RWPE2 (cell line): ENCODE results near the gene ANTXRL.
"Not testable (repeated sequence)": the region's sequence is repeated elsewhere in the genome, so short reads cannot be mapped to it uniquely, and the experiment has no call there.

Experiments used
- ATAC-seq: fragments of 200-7000 bp; cut with Tn5 transposase; 3 replicates; pipeline ENCODE4 v1.9.1; 2021; ENCODE audit warnings: low read depth
- DNase-seq: peaks from one replicate; pipeline ENCODE4 v3.0.0-alpha.2; 2020; ENCODE audit warnings: low spot score
- H3K27ac ChIP-seq: fragments of 450-650 bp; 2 replicates; pipeline ENCODE4 v1.5.1; 2017; ENCODE audit warnings: mild to moderate bottlenecking; ENCODE audit not compliant: poor library complexity, severe bottlenecking
- H3K27me3 ChIP-seq: fragments of 250-450 bp; sonication (Bioruptor Pico); 2 replicates; pipeline ENCODE4 v1.5.1; 2021; ENCODE audit warnings: mild to moderate bottlenecking, moderate library complexity; ENCODE audit not compliant: insufficient read depth, poor library complexity, severe bottlenecking
- H3K36me3 ChIP-seq: fragments of 250-450 bp; sonication (Bioruptor Pico); 2 replicates; pipeline ENCODE4 v1.5.1; 2020; ENCODE audit warnings: low read depth, mild to moderate bottlenecking, moderate library complexity
- H3K4me1 ChIP-seq: fragments of 250-450 bp; sonication (Bioruptor Pico); 2 replicates; pipeline ENCODE4 v1.5.1; 2021; ENCODE audit warnings: mild to moderate bottlenecking, moderate library complexity; ENCODE audit not compliant: insufficient read depth, poor library complexity, severe bottlenecking
- H3K4me3 ChIP-seq: fragments of 250-450 bp; sonication (Bioruptor Pico); 2 replicates; pipeline ENCODE4 v1.5.1; 2021; ENCODE audit warnings: mild to moderate bottlenecking, moderate library complexity; ENCODE audit not compliant: severe bottlenecking
- H3K9me3 ChIP-seq: fragments of 250-450 bp; sonication (Bioruptor Pico); 2 replicates; pipeline ENCODE4 v1.5.1; 2021; ENCODE audit warnings: mild to moderate bottlenecking, moderate library complexity; ENCODE audit not compliant: severe bottlenecking
- CTCF ChIP-seq: fragments of 450-650 bp; IDR thresholded peaks from one replicate; pipeline ENCODE4 v1.5.1; 2017; ENCODE audit warnings: mild to moderate bottlenecking, moderate library complexity; ENCODE audit not compliant: poor library complexity, severe bottlenecking

ANTXRL gene

GRCh38 chr10:46272863-46273415 lies 13.9 kb upstream of the ANTXRL start:
- H3K36me3 ChIP-seq: no peaks in the 10 kb centered on the region
- DNase-seq: no peak
- no peaks in the 10 kb centered on the region for H3K9me3 ChIP-seq
- no peaks in the 10 kb centered on the region for H3K4me1 ChIP-seq
- no peak for ATAC-seq
- TF ChIP-seq CTCF: no peak
- H3K27me3 ChIP-seq: no peaks in the 10 kb centered on the region
- no peak overlapping the region for H3K27ac ChIP-seq
- H3K4me3 ChIP-seq: no peak overlapping the region

GRCh38 chr10:46273506-46274477 lies 13.0 kb upstream of the ANTXRL start:
- H3K4me3 ChIP-seq: no peak overlapping the region
- no peaks in the 10 kb centered on the region for H3K4me1 ChIP-seq
- H3K27me3 ChIP-seq: no peaks in the 10 kb centered on the region
- no peaks in the 10 kb centered on the region for H3K9me3 ChIP-seq
- H3K27ac ChIP-seq: no peak overlapping the region
- TF ChIP-seq CTCF: no peak
- DNase-seq (no peak), ATAC-seq (no peak)
- no peaks in the 10 kb centered on the region for H3K36me3 ChIP-seq

- Histone ChIP-seq H3K27ac (no peak overlapping the region), H3K36me3 (no peaks in the 10 kb centered on the region), H3K9me3 (no peaks in the 10 kb centered on the region), H3K27me3 (no peaks in the 10 kb centered on the region), H3K4me3 (no peak overlapping the region), H3K4me1 (no peaks in the 10 kb centered on the region)
- no peak for DNase-seq
- no peak for TF ChIP-seq CTCF
- no peak for ATAC-seq
These were observed 9.0 kb upstream of the ANTXRL start for GRCh38 chr10:46277840-46278239.

GRCh38 chr10:46282421-46282831 lies 4.4 kb upstream of the ANTXRL start:
- ATAC-seq, H3K27ac ChIP-seq, DNase-seq, H3K4me1 ChIP-seq, H3K9me3 ChIP-seq, H3K36me3 ChIP-seq: not testable (repeated sequence)
- Histone ChIP-seq H3K4me3 (peak overlapping the region; percentile 17), H3K27me3 (peaks cover 11% of the 10 kb centered on the region)

- peaks cover 11% of the 10 kb centered on the region for H3K27me3 ChIP-seq
- H3K9me3 ChIP-seq: no peaks in the 10 kb centered on the region
- TF ChIP-seq CTCF: no peak
- peak overlapping the region; percentile 17 for H3K4me3 ChIP-seq
- peak; percentile 57 for ATAC-seq
- no peaks in the 10 kb centered on the region for H3K36me3 ChIP-seq
- H3K4me1 ChIP-seq: no peaks in the 10 kb centered on the region
- no peak for DNase-seq
- H3K27ac ChIP-seq: no peak overlapping the region
These were observed 3.8 kb upstream of the ANTXRL start for GRCh38 chr10:46282842-46283574.
